ENCODE results near the gene ROPN1. TPM values are rescaled to one million over a fixed set of nuclear protein-coding genes. Genes with fewer than 3 reads are reported as not detected.
A peak's percentile ranks its signal among the peaks of the same experiment; 100 is the strongest.
"Not testable (repeated sequence)": the region's sequence is repeated elsewhere in the genome, so short reads cannot be mapped to it uniquely, and the experiment has no call there.

The ROPN1 gene
- total RNA-seq, 1 donor, result not detected

GRCh38 chr3:124001366-124001765 lies 9.4 kb upstream of the ROPN1 start:
- DNase-seq (ENCODE audit: low read depth in 2 of 3, low spot score in 2 of 3), result not testable (repeated sequence)

- DNase-seq (ENCODE audit: low read depth in 2 of 3, low spot score in 2 of 3), result no peak
Measured at GRCh38 chr3:123997543-123997942, 5.6 kb upstream of the ROPN1 start.

GRCh38 chr3:123993818-123994217 lies 1.9 kb upstream of the ROPN1 start:
- DNase-seq (ENCODE audit: low read depth in 2 of 3, low spot score in 2 of 3), result no peak

DNA sequence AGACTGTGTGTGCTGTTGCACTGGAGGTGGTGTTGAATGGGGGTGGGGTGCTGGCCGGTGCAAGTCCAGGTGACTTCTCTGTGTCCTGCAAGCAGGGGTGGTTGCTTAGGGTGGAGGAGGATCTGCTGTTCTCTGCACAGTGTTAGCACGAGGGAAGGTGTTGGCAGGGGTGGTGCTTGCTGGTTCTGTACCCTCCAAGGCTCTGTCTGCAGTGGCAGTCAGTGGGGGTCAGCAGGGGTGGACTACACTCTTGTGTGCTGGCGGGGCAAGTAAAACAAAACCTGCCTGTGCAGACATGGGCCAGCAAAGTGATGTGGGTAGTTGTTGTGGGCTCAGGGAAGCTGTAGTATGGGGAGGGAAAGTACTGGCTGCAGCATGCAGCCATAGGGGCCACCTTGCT lies 5.5 kb downstream of the ROPN1 start:
- no peak for DNase-seq (ENCODE audit: low read depth in 2 of 3, low spot score in 2 of 3)

- no peak for DNase-seq (ENCODE audit: low read depth in 2 of 3, low spot score in 2 of 3)
Measured at GRCh38 chr3:123984957-123985356, 7.0 kb downstream of the ROPN1 start.

DNA sequence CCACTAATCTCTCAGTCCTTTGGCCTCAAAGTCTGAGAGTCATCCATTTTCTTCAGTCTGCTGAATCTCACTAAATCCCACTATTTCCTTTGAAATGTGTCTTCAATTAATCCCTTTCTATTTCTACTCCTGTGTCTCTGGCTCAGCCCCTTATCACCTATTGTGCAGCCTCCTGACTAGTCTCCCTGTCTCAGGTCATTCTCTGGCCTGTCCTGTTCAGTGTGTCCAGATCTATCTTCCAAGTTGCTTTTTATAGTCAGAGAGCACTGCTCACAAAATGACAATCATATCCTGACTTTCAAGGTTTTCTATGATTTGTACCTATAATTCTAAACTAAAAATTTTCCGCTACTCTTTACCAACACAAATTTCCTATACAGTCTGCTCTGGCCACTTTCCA lies 7.6 kb downstream of the ROPN1 start:
- DNase-seq (ENCODE audit: low read depth in 2 of 3, low spot score in 2 of 3), result no peak

- not testable (repeated sequence) for DNase-seq (ENCODE audit: low read depth in 2 of 3, low spot score in 2 of 3)
Measured at GRCh38 chr3:123981317-123981716, 10.6 kb downstream of the ROPN1 start.

GRCh38 chr3:123980539-123980938 lies 11.4 kb downstream of the ROPN1 start:
- no peak for DNase-seq (ENCODE audit: low read depth in 2 of 3, low spot score in 2 of 3)

- DNase-seq (ENCODE audit: low read depth in 2 of 3, low spot score in 2 of 3), result peak in 2 of 3 donors; percentile 8 to 16
Measured at GRCh38 chr3:123979525-123980501, 12.1 kb downstream of the ROPN1 start.

DNA sequence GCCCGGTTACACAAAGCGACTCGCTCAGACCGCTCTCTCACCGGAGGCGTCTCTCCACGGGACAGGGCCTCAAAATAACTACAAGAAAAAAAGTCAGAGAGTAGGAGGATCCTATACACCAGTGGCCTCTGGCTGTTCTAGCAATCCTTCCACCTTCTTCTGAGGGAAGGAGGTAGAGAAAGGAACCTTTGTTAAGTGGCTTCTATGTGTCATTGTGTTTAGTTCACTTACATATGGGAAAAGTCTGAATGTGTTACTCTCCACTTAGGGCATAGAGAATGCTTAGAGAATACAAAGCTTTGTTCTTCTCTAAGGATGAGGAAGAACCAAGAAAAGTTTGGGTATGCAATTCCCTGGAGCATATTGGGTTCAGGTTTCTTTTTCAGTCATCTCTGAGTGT lies 15.0 kb downstream of the ROPN1 start:
- not testable (repeated sequence) for DNase-seq (ENCODE audit: low read depth in 2 of 3, low spot score in 2 of 3)

DNA sequence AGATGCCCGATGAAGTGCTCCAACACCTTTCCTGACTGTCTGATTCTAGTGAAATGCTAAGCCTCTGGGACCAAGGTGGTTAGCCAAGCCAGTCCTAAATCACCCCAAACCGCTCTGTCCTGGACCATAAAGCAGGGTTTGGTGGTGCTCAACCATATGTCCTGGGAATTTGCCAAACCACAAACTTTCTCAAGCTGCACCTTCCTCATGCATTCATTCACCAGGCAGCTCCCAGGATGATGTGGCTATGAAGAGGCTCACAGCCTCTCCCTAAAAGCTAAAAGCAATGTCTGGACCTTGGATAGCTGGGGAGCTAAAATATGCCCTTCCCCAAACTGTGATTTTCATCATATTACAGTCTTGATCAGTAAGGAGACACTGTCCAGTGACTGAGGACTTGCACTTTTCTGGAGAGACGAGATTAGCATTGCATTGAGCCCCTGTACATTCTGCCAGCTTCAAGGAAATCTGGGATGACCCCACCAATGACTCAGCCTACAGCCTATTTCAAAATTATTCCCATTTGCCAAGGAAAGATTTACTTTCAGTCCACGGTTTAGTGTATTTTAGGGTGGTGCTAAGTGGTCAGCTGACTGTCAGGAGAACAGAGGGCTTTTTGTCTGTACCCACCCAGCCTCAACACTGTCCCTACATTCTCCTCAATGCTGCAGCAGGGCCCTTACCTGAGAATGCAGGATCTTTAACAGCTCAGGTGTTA lies 15.6 kb downstream of the ROPN1 start:
- not testable (repeated sequence) for DNase-seq (ENCODE audit: low read depth in 2 of 3, low spot score in 2 of 3)

- DNase-seq (ENCODE audit: low read depth in 2 of 3, low spot score in 2 of 3), result not testable (repeated sequence)
Measured at GRCh38 chr3:123975030-123975429, 16.9 kb downstream of the ROPN1 start.

- no peak for DNase-seq (ENCODE audit: low read depth in 2 of 3, low spot score in 2 of 3)
Measured at GRCh38 chr3:123971406-123971805, 20.5 kb downstream of the ROPN1 start.

- DNase-seq (ENCODE audit: low read depth in 2 of 3, low spot score in 2 of 3), result not testable (repeated sequence)
Measured at GRCh38 chr3:123967260-123967659, 24.7 kb downstream of the ROPN1 start.

DNA sequence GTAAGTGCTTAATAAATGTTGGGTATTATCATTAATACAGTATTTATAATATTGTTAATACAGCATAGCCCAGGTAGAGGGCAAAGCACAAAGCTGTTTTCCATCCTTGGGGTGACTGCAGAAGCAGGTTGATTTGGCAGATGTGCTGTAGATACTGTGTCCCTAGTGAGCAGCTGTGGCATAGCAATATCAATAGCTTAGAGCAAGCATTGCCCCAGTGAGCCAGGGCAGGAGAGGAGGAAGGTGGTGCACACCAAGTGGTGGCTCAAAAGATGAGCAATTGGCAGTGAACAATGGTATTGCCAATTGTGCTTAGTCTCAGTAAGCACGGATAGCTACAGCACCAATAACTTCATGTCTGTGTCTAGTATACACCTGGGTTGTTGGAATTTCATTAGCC lies 25.1 kb downstream of the ROPN1 start:
- not testable (repeated sequence) for DNase-seq (ENCODE audit: low read depth in 2 of 3, low spot score in 2 of 3)

DNA sequence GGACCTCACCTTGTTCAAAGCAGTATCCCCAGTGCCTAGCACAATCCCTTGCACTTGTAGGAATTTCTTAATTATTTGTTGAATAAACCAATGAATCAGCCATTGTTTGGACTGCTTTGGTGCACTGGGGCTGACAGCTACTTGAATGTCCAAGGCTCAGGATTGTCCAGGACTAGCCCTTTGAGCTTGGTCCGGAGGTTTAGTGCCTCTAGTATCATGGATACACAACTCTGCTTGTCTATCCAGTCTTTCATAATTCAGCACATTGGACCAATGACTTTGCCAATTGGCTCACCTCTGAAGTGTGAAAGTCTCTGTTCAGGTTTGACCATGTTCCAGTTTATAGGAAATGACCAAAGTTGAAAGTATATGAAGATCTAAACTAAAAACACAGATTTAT lies 27.1 kb downstream of the ROPN1 start:
- DNase-seq (ENCODE audit: low read depth in 2 of 3, low spot score in 2 of 3), result not testable (repeated sequence)

DNA sequence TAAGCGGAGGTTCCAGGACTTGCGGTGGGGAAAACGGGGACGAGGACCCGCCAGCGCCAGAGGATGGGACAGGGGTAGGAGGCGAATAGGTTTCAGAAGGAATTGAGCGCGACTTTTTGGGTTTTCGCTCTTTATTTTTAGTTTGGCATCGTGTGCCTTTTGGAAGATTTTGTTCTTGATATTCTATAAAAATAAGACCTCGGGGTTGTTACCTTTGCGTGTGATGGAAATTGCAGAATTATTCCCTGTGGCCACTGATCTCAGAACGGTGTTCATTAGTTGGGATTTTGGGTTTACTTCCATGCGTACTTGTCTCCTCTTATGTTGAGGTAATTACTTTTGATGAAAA lies 30.4 kb downstream of the ROPN1 start:
- no peak for DNase-seq (ENCODE audit: low read depth in 2 of 3, low spot score in 2 of 3)

GRCh38 chr3:123960781-123961507 lies 31.0 kb downstream of the ROPN1 start, which contains the start of gene CCDC14:
CCDC14 (minus strand) TSS chr3:123961229; CDS start chr3:123961173, 56 bp downstream.
- DNase-seq (ENCODE audit: low read depth in 2 of 3, low spot score in 2 of 3), result peak; percentile 33 to 87 (median 83)

DNA sequence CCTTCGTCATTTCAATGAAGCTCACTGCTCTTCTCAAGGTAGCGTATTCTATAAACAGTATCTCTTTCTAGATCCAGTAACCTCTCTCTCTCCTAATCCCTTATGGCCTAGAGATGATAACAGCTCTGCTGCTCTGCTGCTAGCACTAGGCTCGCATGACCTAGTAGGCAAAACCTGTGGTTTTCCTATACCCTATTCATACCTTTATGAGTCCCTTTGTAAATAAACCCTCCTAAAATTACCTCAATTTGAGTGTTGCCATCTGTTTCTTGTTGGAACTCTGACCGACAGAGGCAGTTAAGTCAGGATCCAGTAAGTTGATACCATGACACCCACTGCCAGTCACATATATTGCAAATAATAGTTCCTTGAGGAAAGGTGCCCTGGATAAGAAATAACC lies 38.2 kb downstream of the ROPN1 start:
- no peak for DNase-seq (ENCODE audit: low read depth in 2 of 3, low spot score in 2 of 3)

- no peak for DNase-seq (ENCODE audit: low read depth in 2 of 3, low spot score in 2 of 3)
Measured at GRCh38 chr3:123952844-123953520, 38.9 kb downstream of the ROPN1 start.
